Astrocyte (in vitro differentiated cells and primary cell): ENCODE data around the gene CSGALNACT2. TPM values are rescaled to one million over a fixed set of nuclear protein-coding genes. Genes with fewer than 3 reads are reported as not detected.
"Not testable (repeated sequence)": the region's sequence is repeated elsewhere in the genome, so short reads cannot be mapped to it uniquely, and the experiment has no call there.

Experiments
- DNase-seq: peaks from one replicate; pipeline ENCODE4 v3.0.0-alpha.2; 2010; ENCODE audit warnings: low read depth
- FAIRE-seq: peaks from 2 replicates; lab custom pipeline; 2011; peaks lifted over from hg19 to GRCh38; lab: Jason Lieb, UNC
- H2AFZ ChIP-seq: 2 replicates; pipeline ENCODE4 v1.6.0; 2012; ENCODE audit warnings: low read depth, low read length, inconsistent platforms
- H3K27ac ChIP-seq: 2 replicates; pipeline ENCODE4 v1.5.1; 2011; ENCODE audit warnings: low read depth, low read length, inconsistent platforms
- H3K27me3 ChIP-seq: 2 replicates; pipeline ENCODE4 v1.6.0; 2011; ENCODE audit warnings: low read length, inconsistent platforms; ENCODE audit not compliant: insufficient read depth
- H3K36me3 ChIP-seq: 2 replicates; pipeline ENCODE4 v1.5.1; 2011; ENCODE audit warnings: low read length, inconsistent platforms; ENCODE audit not compliant: insufficient read depth
- H3K4me1 ChIP-seq: 2 replicates; pipeline ENCODE4 v1.5.1; 2011; ENCODE audit warnings: low read length, inconsistent platforms; ENCODE audit not compliant: insufficient read depth
- H3K4me2 ChIP-seq: 2 replicates; pipeline ENCODE4 v1.6.0; 2012; ENCODE audit warnings: low read length, inconsistent platforms
- H3K4me3 ChIP-seq: 2 replicates; pipeline ENCODE4 v1.5.1; 2011; ENCODE audit warnings: low read depth, mild to moderate bottlenecking, low read length, inconsistent platforms; ENCODE audit not compliant: insufficient read depth
- H3K79me2 ChIP-seq: 2 replicates; pipeline ENCODE4 v1.6.0; 2012; ENCODE audit warnings: mild to moderate bottlenecking, low read length, inconsistent platforms; ENCODE audit not compliant: insufficient read depth
- H3K9ac ChIP-seq: 2 replicates; pipeline ENCODE4 v1.6.0; 2012; ENCODE audit warnings: mild to moderate bottlenecking, low read length, inconsistent platforms
- H3K9me3 ChIP-seq: 2 replicates; pipeline ENCODE4 v1.5.1; 2012; ENCODE audit warnings: low read depth, mild to moderate bottlenecking, low read length, inconsistent platforms; ENCODE audit not compliant: insufficient read depth
- H4K20me1 ChIP-seq: 2 replicates; pipeline ENCODE4 v1.6.0; 2012; ENCODE audit warnings: low read length, inconsistent platforms; ENCODE audit not compliant: insufficient read depth
- H3K27ac Mint-ChIP-seq: one replicate; pipeline ENCODE4 v1.8.0; 2021; ENCODE audit warnings: mild to moderate bottlenecking, mixed read lengths; ENCODE audit not compliant: unreplicated experiment
- H3K27me3 Mint-ChIP-seq: one replicate; pipeline ENCODE4 v1.8.0; 2021; ENCODE audit warnings: low read depth, mixed read lengths; ENCODE audit not compliant: unreplicated experiment
- H3K36me3 Mint-ChIP-seq: one replicate; pipeline ENCODE4 v1.8.0; 2021; ENCODE audit warnings: low read depth, mixed read lengths; ENCODE audit not compliant: unreplicated experiment
- H3K4me1 Mint-ChIP-seq: one replicate; pipeline ENCODE4 v1.8.0; 2021; ENCODE audit warnings: low read depth, mixed read lengths; ENCODE audit not compliant: unreplicated experiment
- H3K4me3 Mint-ChIP-seq: one replicate; pipeline ENCODE4 v1.8.0; 2021; ENCODE audit warnings: mild to moderate bottlenecking, moderate library complexity, mixed read lengths; ENCODE audit not compliant: unreplicated experiment
- H3K9me3 Mint-ChIP-seq: one replicate; pipeline ENCODE4 v1.8.0; 2021; ENCODE audit warnings: mild to moderate bottlenecking, mixed read lengths; ENCODE audit not compliant: unreplicated experiment
- EZH2 ChIP-seq: IDR thresholded peaks from 2 replicates; pipeline ENCODE4 v1.6.1; 2012; ENCODE audit warnings: mild to moderate bottlenecking, low read length, inconsistent platforms; ENCODE audit not compliant: insufficient read depth
- total RNA-seq: library from RNA; stranded (reverse); gene quantifications from 2 replicates; pipeline ENCODE4 v1.2.1, GENCODE V29; 2021
- TF ChIP-seq, protein P1 (sequence below): IDR thresholded peaks from 2 replicates; pipeline ENCODE4 v1.5.1; 2011; ENCODE audit warnings: low read depth, mild to moderate bottlenecking, inconsistent platforms, low read length, moderate library complexity; ENCODE audit not compliant: insufficient read depth

Gene CSGALNACT2
- total RNA-seq, 1 donor from 2014 or later: 28.5 TPM

DNA sequence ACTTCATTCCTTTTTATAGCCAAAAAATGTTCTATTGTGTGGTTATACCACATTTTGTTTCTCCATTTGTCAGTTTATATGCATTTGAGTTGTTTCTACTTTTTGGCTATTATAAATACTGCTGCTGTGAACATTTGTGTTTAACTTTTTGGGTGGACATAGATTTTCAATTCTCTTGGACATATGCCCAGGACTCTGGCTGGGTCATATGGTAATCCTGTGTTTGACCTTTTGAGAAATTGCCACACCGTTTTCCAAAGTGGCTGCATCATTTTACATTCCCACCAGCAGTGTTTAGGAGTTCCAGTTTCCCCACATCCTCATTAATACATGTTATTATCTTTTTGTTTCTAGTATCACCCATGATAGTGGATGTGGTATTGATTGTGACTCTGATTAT is 39.4 kb downstream of the CSGALNACT2 start:
- Mint-ChIP-seq H3K9me3 (no peaks in the 10 kb centered on the region), H3K4me3 (no peak overlapping the region), H3K27ac (no peak overlapping the region), H3K36me3 (peaks cover 30% of the 10 kb centered on the region), H3K27me3 (no peaks in the 10 kb centered on the region), H3K4me1 (peaks cover 14% of the 10 kb centered on the region)
- Histone ChIP-seq H3K36me3 (peaks cover 21% of the 10 kb centered on the region), H3K27ac (no peak overlapping the region), H3K4me2 (no peak overlapping the region), H2AFZ (no peak overlapping the region), H3K4me1 (no peaks in the 10 kb centered on the region), H3K79me2 (no peaks in the 10 kb centered on the region), H3K9me3 (no peaks in the 10 kb centered on the region), H4K20me1 (peaks cover 18% of the 10 kb centered on the region), H3K9ac (no peak overlapping the region), H3K27me3 (no peaks in the 10 kb centered on the region), H3K4me3 (no peak overlapping the region)
- no peak for FAIRE-seq
- TF ChIP-seq, protein P1, sequence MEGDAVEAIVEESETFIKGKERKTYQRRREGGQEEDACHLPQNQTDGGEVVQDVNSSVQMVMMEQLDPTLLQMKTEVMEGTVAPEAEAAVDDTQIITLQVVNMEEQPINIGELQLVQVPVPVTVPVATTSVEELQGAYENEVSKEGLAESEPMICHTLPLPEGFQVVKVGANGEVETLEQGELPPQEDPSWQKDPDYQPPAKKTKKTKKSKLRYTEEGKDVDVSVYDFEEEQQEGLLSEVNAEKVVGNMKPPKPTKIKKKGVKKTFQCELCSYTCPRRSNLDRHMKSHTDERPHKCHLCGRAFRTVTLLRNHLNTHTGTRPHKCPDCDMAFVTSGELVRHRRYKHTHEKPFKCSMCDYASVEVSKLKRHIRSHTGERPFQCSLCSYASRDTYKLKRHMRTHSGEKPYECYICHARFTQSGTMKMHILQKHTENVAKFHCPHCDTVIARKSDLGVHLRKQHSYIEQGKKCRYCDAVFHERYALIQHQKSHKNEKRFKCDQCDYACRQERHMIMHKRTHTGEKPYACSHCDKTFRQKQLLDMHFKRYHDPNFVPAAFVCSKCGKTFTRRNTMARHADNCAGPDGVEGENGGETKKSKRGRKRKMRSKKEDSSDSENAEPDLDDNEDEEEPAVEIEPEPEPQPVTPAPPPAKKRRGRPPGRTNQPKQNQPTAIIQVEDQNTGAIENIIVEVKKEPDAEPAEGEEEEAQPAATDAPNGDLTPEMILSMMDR: no peak
- TF ChIP-seq EZH2: no peak
- DNase-seq: no peak

DNA sequence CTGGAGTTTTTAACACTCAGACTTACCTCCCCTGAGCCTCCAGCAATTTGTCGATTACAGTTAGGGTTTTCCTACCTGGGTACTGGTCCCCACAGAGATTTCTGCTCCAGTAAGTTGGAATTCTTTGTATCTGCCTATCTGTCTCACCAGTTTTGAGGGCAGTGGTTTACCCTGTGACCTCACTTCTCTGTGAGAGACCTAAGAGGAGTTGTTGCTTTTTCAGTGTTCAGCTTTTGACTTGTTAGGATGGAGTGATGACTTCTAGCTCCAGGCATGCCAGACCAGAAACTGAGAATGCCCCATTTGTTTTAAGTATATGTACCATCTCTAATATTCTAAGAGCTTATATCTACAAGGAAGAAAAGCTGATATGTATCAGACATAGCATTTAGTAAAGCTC is 42.9 kb downstream of the CSGALNACT2 start:
- no peak overlapping the region for H3K27ac ChIP-seq

DNA sequence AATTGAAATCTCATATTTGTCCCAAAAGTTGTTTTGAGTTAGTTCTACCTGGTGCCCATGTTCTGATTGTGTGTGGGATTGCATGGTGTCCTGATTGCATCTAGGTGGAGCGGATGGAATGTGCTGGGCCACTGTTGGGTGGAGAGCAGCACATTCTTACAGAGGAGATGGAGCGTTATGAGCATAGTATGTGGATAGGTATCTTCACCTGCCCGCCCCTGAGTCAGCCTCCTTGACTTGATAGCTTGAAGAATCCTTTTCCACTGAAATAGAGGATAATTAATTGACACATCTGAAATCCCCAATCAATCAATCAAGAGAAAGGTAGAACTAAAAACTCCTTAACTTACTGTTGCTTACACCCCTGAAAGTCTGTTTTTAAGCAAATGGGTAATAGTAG is 45.5 kb downstream of the CSGALNACT2 start:
- H3K4me1 ChIP-seq, H3K4me3 Mint-ChIP-seq, H3K4me3 ChIP-seq, H3K4me2 ChIP-seq, FAIRE-seq, H3K27me3 Mint-ChIP-seq, H3K27me3 ChIP-seq, H3K79me2 ChIP-seq, H3K27ac Mint-ChIP-seq, H3K9ac ChIP-seq, H3K9me3 Mint-ChIP-seq, H3K27ac ChIP-seq, DNase-seq, H2AFZ ChIP-seq, H3K4me1 Mint-ChIP-seq, H3K9me3 ChIP-seq: not testable (repeated sequence)
- Histone ChIP-seq H3K36me3 (peaks cover 21% of the 10 kb centered on the region), H4K20me1 (peaks cover 18% of the 10 kb centered on the region)
- peaks cover 24% of the 10 kb centered on the region for H3K36me3 Mint-ChIP-seq

More for the DNA sequence above, 42.9 kb downstream of the CSGALNACT2 start:
- Histone ChIP-seq H3K4me3 (no peak overlapping the region), H3K4me1 (no peaks in the 10 kb centered on the region), H3K27me3 (no peaks in the 10 kb centered on the region), H2AFZ (no peak overlapping the region), H3K4me2 (no peak overlapping the region), H3K9ac (no peak overlapping the region), H3K9me3 (no peaks in the 10 kb centered on the region), H4K20me1 (peaks cover 18% of the 10 kb centered on the region), H3K79me2 (no peaks in the 10 kb centered on the region), H3K36me3 (peaks cover 30% of the 10 kb centered on the region)
- Mint-ChIP-seq H3K4me3 (no peak overlapping the region), H3K4me1 (peaks cover 4% of the 10 kb centered on the region), H3K27ac (no peak overlapping the region), H3K9me3 (no peaks in the 10 kb centered on the region), H3K36me3 (peaks cover 30% of the 10 kb centered on the region), H3K27me3 (no peaks in the 10 kb centered on the region)
- TF ChIP-seq, protein P1: no peak
- no peak for TF ChIP-seq EZH2
- FAIRE-seq: no peak
- DNase-seq: no peak
